SK-N-SH treated with all-trans-retinoic acid at 6 μM for 48 hours (cell line): ENCODE data around the gene DOC2B.

Experiments used
- ATAC-seq: fragments of 200-7000 bp; cut with Tn5 transposase; 3 replicates; pipeline ENCODE4 v1.9.1; 2020; ENCODE audit warnings: mild to moderate bottlenecking, moderate library complexity
- ARNTL ChIP-seq: fragments of 450-650 bp; formaldehyde crosslinking; IDR thresholded peaks from 2 replicates; pipeline ENCODE4 v1.5.0; 2020; ENCODE audit warnings: low read depth, mild to moderate bottlenecking, moderate library complexity, borderline replicate concordance
- BACH2 ChIP-seq: fragments of 250-450 bp; sonication (Bioruptor Pico); IDR thresholded peaks from 2 replicates; pipeline ENCODE4 v1.9.0; 2021; ENCODE audit warnings: mild to moderate bottlenecking, borderline replicate concordance
- CREB5 ChIP-seq: fragments of 250-450 bp; sonication (Bioruptor Pico); IDR thresholded peaks from 2 replicates; pipeline ENCODE4 v1.5.1; 2020; ENCODE audit warnings: low read depth, mild to moderate bottlenecking, moderate library complexity
- CSDC2 ChIP-seq: fragments of 250-450 bp; sonication (Bioruptor Pico); IDR thresholded peaks from 2 replicates; pipeline ENCODE4 v1.5.0; 2020; ENCODE audit warnings: mild to moderate bottlenecking, moderate library complexity
- ESRRG ChIP-seq: fragments of 250-450 bp; sonication (Bioruptor Pico); IDR thresholded peaks from 2 replicates; pipeline ENCODE4 v1.6.1; 2021; ENCODE audit warnings: mild to moderate bottlenecking
- GLIS3 ChIP-seq: fragments of 250-450 bp; sonication (Bioruptor Pico); IDR thresholded peaks from 2 replicates; pipeline ENCODE4 v1.5.0; 2020; ENCODE audit warnings: mild to moderate bottlenecking, moderate library complexity
- ISL1 ChIP-seq: fragments of 250-450 bp; sonication (Bioruptor Pico); IDR thresholded peaks from 2 replicates; pipeline ENCODE4 v2.1.2; 2022; ENCODE audit warnings: mild to moderate bottlenecking, moderate library complexity
- OSR1 ChIP-seq: fragments of 250-450 bp; sonication (Bioruptor Pico); IDR thresholded peaks from 2 replicates; pipeline ENCODE4 v1.8.0; 2022; ENCODE audit warnings: moderate library complexity, mild to moderate bottlenecking, inconsistent platforms
- PATZ1 ChIP-seq: fragments of 250-450 bp; sonication (Bioruptor Pico); IDR thresholded peaks from 2 replicates; pipeline ENCODE4 v1.8.0; 2020; ENCODE audit warnings: mild to moderate bottlenecking, moderate library complexity, borderline replicate concordance
- POU6F1 ChIP-seq: fragments of 250-450 bp; sonication (Bioruptor Pico); IDR thresholded peaks from 2 replicates; pipeline ENCODE4 v1.8.0; 2021; ENCODE audit warnings: low read depth, mild to moderate bottlenecking, moderate library complexity, borderline replicate concordance
- PPARA ChIP-seq: fragments of 250-450 bp; sonication (Bioruptor Pico); IDR thresholded peaks from 2 replicates; pipeline ENCODE4 v1.5.0; 2020; ENCODE audit warnings: mild to moderate bottlenecking, borderline replicate concordance
- RARB ChIP-seq: fragments of 250-450 bp; sonication (Bioruptor Pico); IDR thresholded peaks from 2 replicates; pipeline ENCODE4 v1.8.0; 2021; ENCODE audit warnings: mild to moderate bottlenecking, moderate library complexity
- SNAI2 ChIP-seq: fragments of 250-450 bp; sonication (Bioruptor Pico); IDR thresholded peaks from 2 replicates; pipeline ENCODE4 v1.5.0; 2020; ENCODE audit warnings: mild to moderate bottlenecking, moderate library complexity
- TCF4 ChIP-seq: fragments of 250-450 bp; sonication (Bioruptor Pico); IDR thresholded peaks from 2 replicates; pipeline ENCODE4 v1.8.0; 2021; ENCODE audit warnings: mild to moderate bottlenecking, moderate library complexity, borderline replicate concordance
- TOX ChIP-seq: fragments of 250-450 bp; sonication (Bioruptor Pico); IDR thresholded peaks from 2 replicates; pipeline ENCODE4 v1.8.0; 2021; ENCODE audit warnings: mild to moderate bottlenecking, moderate library complexity, borderline replicate concordance
- TSHZ2 ChIP-seq: fragments of 250-450 bp; sonication (Bioruptor Pico); IDR thresholded peaks from 2 replicates; pipeline ENCODE4 v1.5.0; 2020; ENCODE audit warnings: mild to moderate bottlenecking, moderate library complexity
- ZC3H10 ChIP-seq: fragments of 250-450 bp; sonication (Bioruptor Pico); IDR thresholded peaks from 2 replicates; pipeline ENCODE4 v1.5.1; 2021; ENCODE audit warnings: mild to moderate bottlenecking, moderate library complexity
- ZFP3 ChIP-seq: fragments of 250-450 bp; sonication (Bioruptor Pico); IDR thresholded peaks from 2 replicates; pipeline ENCODE4 v1.5.0; 2020; ENCODE audit warnings: mild to moderate bottlenecking, moderate library complexity
- ZFP30 ChIP-seq: fragments of 450-650 bp; formaldehyde crosslinking; IDR thresholded peaks from 2 replicates; pipeline ENCODE4 v1.5.0; 2022; ENCODE audit warnings: mild to moderate bottlenecking, moderate library complexity
- ZNF70 ChIP-seq: fragments of 450-650 bp; formaldehyde crosslinking; IDR thresholded peaks from 2 replicates; pipeline ENCODE4 v1.5.0; 2020; ENCODE audit warnings: mild to moderate bottlenecking, moderate library complexity
- ZNF8 ChIP-seq: fragments of 450-650 bp; formaldehyde crosslinking; IDR thresholded peaks from 2 replicates; pipeline ENCODE4 v1.5.0; 2020; ENCODE audit warnings: mild to moderate bottlenecking, moderate library complexity

The DOC2B gene

GRCh38 chr17:153851-154250 is 27.6 kb downstream of the DOC2B start (continued):
- no peak for TF ChIP-seq CREB5
- no peak for TF ChIP-seq ESRRG
- TF ChIP-seq ZNF70, result no peak
- TF ChIP-seq, all 23 proteins: peak for 0

- no peak for ATAC-seq
- TF ChIP-seq ISL1 (CRISPR knock-in tag) (no peak), CSDC2 (no peak), ARNTL (CRISPR knock-in tag) (no peak), ESRRG (no peak), SNAI2 (CRISPR knock-in tag) (no peak), PATZ1 (CRISPR knock-in tag) (no peak), ZFP30 (CRISPR knock-in tag) (no peak), TCF4 (no peak), BACH2 (CRISPR knock-in tag) (no peak), ZC3H10 (CRISPR knock-in tag) (no peak), TSHZ2 (CRISPR knock-in tag) (no peak), OSR1 (CRISPR knock-in tag) (no peak), POU6F1 (CRISPR knock-in tag) (no peak), TOX (CRISPR knock-in tag) (no peak), GLIS3 (CRISPR knock-in tag) (no peak), ZNF8 (CRISPR knock-in tag) (no peak)
These were observed 28.5 kb downstream of the DOC2B start for GRCh38 chr17:152860-153420.

- TF ChIP-seq TOX (CRISPR knock-in tag) (no peak), CREB5 (no peak), BACH2 (CRISPR knock-in tag) (no peak), RARB (CRISPR knock-in tag) (no peak), ISL1 (CRISPR knock-in tag) (no peak), PATZ1 (CRISPR knock-in tag) (no peak), ZFP3 (no peak), ARNTL (CRISPR knock-in tag) (no peak), ESRRG (no peak), ZFP30 (CRISPR knock-in tag) (no peak), OSR1 (CRISPR knock-in tag) (no peak), PPARA (no peak), ZNF8 (CRISPR knock-in tag) (no peak)
- ATAC-seq, result no peak
These were observed 29.3 kb downstream of the DOC2B start for GRCh38 chr17:151886-152859.
